Measurements from ENCODE around the gene B3GNT5.

B3GNT5 gene

GRCh38 chr3:183254487-183255347, 1.7 kb downstream of the B3GNT5 start:
- H3K4me3 ChIP-seq (ENCODE audit: low read depth, low read length): peak overlapping the region; percentile 27; the same call in 1 of the 2 replicates
- TF ChIP-seq CTCF (IDR thresholded peaks at IDR 0.05; ENCODE audit: low read depth, low read length, missing control alignments): no peak
- no peak for DNase-seq (ENCODE audit: low read depth)

GRCh38 chr3:183255348-183255730, 2.3 kb downstream of the B3GNT5 start:
- TF ChIP-seq CTCF (IDR thresholded peaks at IDR 0.05; ENCODE audit: low read depth, low read length, missing control alignments): no peak
- DNase-seq (ENCODE audit: low read depth): no peak
- no peak overlapping the region for H3K4me3 ChIP-seq (ENCODE audit: low read depth, low read length)

GRCh38 chr3:183259087-183259486, 6.0 kb downstream of the B3GNT5 start:
- H3K4me3 ChIP-seq (ENCODE audit: low read depth, low read length): no peak overlapping the region
- no peak for TF ChIP-seq CTCF (IDR thresholded peaks at IDR 0.05; ENCODE audit: low read depth, low read length, missing control alignments)
- no peak for DNase-seq (ENCODE audit: low read depth)

GRCh38 chr3:183259621-183260020, 6.6 kb downstream of the B3GNT5 start:
- no peak for DNase-seq (ENCODE audit: low read depth)
- no peak overlapping the region for H3K4me3 ChIP-seq (ENCODE audit: low read depth, low read length)
- TF ChIP-seq CTCF (IDR thresholded peaks at IDR 0.05; ENCODE audit: low read depth, low read length, missing control alignments): no peak

GRCh38 chr3:183260167-183260904, 7.3 kb downstream of the B3GNT5 start:
- H3K4me3 ChIP-seq (ENCODE audit: low read depth, low read length): no peak overlapping the region
- DNase-seq (ENCODE audit: low read depth): no peak
- no peak for TF ChIP-seq CTCF (IDR thresholded peaks at IDR 0.05; ENCODE audit: low read depth, low read length, missing control alignments)

GRCh38 chr3:183261151-183261724, 8.2 kb downstream of the B3GNT5 start:
- no peak for TF ChIP-seq CTCF (IDR thresholded peaks at IDR 0.05; ENCODE audit: low read depth, low read length, missing control alignments)
- no peak overlapping the region for H3K4me3 ChIP-seq (ENCODE audit: low read depth, low read length)
- no peak for DNase-seq (ENCODE audit: low read depth)

Measured in GM12864 (cell line).